Measurements from ENCODE around the gene TMEM141. TPM values are rescaled to one million over a fixed set of nuclear protein-coding genes. Genes with fewer than 3 reads are reported as not detected.
A peak's percentile ranks its signal among the peaks of the same experiment; 100 is the strongest.
"Not testable (repeated sequence)": the region's sequence is repeated elsewhere in the genome, so short reads cannot be mapped to it uniquely, and the experiment has no call there.

TMEM141 gene
- total RNA-seq, 4 donors from 2014 or later, result 179 to 392 (median 224) TPM

DNA sequence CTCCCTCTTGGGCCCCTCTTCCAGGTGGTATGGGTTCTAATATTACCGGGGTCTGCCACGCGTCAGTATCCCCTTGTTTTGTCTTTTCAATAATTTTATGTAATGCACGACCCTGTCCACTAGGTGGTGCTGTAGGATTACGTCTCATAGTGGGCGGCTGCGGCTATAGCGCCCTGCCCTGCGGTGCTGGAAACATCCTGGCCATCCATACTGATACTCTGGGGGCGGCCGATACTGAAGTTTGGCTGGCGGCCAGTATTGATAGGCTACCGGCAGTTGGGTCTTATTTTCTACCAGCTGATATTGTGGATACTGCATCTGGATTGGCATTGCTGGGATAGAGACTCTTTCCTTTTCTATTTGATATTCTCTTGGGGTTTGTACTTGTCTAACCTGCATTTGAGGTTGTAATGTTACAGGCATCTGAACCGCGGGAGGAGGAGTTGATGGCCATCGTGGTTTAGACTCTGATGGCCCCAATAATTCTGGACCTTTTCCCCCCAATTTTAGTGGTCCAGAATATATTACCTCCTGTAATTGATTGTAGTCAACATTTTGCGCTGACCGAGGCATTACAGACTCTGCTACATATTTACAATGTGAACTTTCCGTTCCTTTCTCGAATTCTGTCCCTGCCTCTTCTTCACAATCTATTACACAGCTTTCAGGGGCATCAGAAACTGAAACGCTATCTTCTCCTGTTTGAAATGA lies 3.3 kb upstream of the TMEM141 start:
- intact Hi-C loops (cut with DNase I; ENCODE audit: low total_unique reads), result loop anchor here (2.0 kb wide), 1 partner anchor 247 kb away; no protein-coding TSS in a partner anchor
- 10 to 28% methylated on average over 8 to 21 of the region's 21 CpGs for WGBS, 2 donors (ENCODE audit: low coverage in 1 of 2)
- DNase-seq, result peak; percentile 77
- Histone ChIP-seq H3K36me3 (no peaks in the 10 kb centered on the region), H3K4me3 (peak overlapping the region in 2 of 4 donors; percentile 7 to 33), H3K4me1 (peaks cover 19 to 46% (median 36%) of the 10 kb centered on the region in 4 donors), H3K27me3 (no peaks in the 10 kb centered on the region), H3K9me3 (no peaks in the 10 kb centered on the region), H3K27ac (peak overlapping the region; percentile 95 to 99 (median 96))
- no peak for TF ChIP-seq EP300 (IDR thresholded peaks at IDR 0.05; ENCODE audit: low read depth)
- TF ChIP-seq, protein P1, sequence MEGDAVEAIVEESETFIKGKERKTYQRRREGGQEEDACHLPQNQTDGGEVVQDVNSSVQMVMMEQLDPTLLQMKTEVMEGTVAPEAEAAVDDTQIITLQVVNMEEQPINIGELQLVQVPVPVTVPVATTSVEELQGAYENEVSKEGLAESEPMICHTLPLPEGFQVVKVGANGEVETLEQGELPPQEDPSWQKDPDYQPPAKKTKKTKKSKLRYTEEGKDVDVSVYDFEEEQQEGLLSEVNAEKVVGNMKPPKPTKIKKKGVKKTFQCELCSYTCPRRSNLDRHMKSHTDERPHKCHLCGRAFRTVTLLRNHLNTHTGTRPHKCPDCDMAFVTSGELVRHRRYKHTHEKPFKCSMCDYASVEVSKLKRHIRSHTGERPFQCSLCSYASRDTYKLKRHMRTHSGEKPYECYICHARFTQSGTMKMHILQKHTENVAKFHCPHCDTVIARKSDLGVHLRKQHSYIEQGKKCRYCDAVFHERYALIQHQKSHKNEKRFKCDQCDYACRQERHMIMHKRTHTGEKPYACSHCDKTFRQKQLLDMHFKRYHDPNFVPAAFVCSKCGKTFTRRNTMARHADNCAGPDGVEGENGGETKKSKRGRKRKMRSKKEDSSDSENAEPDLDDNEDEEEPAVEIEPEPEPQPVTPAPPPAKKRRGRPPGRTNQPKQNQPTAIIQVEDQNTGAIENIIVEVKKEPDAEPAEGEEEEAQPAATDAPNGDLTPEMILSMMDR (IDR thresholded peaks at IDR 0.05), result peak; percentile 85 to 94 (median 89)
- in situ Hi-C loops (cut with MboI; ENCODE audit: low pct_ligation_motif_present in 1 of 4, low pct_unique_long_range_greater_than_20kb in 1 of 4, low sequenced_read_pairs in 3 of 4), result loop anchor here (10.0 to 25.0 kb wide), 3 partner anchors 247 to 257 kb away; partner anchors contain the start of genes FUT7 (in 3 of the 4), NPDC1 (in 3 of the 4) and ABCA2 (in 2 of the 4)

DNA sequence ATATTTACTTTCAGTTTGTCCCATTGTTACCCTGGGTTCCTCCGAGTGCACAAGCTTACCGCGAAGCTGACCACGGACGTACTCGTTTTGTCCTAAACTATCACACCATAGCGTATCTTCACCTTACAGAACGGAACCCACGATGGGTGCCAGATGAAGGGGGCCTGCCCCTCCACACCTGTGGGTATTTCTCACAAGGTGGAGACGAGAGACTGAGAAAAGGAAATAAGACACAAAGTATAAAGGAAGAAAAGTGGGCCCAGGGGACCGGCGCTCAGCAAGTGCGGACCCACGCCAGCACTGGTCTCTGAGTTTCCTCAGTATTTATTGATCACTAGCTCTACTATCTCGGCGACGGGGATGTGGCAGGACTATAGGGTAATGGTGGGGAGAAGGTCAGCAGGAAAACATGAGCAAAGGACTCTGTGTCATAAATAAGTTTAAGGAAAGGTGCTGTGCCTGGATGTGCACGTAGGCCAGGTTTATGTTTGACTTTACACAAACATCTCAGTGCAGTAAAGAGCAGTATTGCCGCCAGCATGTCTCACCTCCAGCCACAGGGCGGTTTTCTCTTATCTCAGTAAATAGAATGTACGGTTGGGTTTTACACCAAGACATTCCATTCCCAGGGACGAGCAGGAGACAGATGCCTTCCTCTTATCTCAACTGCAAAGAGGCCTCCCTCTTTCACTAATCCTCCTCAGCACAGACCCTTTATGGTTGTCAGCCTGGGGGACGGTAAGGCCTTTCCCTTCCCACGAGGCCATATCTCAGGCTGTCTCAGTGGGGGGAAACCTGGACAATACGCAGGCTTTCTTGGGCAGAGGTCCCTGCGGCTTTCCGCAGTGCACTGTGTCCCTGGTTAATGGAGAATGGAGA lies 2.3 kb upstream of the TMEM141 start:
- peaks cover 19 to 57% (median 46%) of the 10 kb centered on the region in 4 donors for H3K4me1 ChIP-seq
- TF ChIP-seq, protein P1 (IDR thresholded peaks at IDR 0.05), result peak in 1 of 5 experiments; percentile 27
- peak; percentile 47 for TF ChIP-seq POLR2A (IDR thresholded peaks at IDR 0.05)
- peak; percentile 23 to 49 (median 49) for TF ChIP-seq POLR2AphosphoS5 (IDR thresholded peaks at IDR 0.05)
- intact Hi-C loops (cut with DNase I; ENCODE audit: low total_unique reads); H3K27me3 ChIP-seq; H3K36me3 ChIP-seq; H3K9me3 ChIP-seq: not testable (repeated sequence)
- in situ Hi-C loops (cut with MboI; ENCODE audit: low pct_ligation_motif_present in 1 of 4, low pct_unique_long_range_greater_than_20kb in 1 of 4, low sequenced_read_pairs in 3 of 4), result loop anchor here (10.0 to 25.0 kb wide), 3 partner anchors 246 to 256 kb away; partner anchors contain the start of genes FUT7 (in 3 of the 4), NPDC1 (in 3 of the 4) and ABCA2 (in 2 of the 4)
- WGBS, 2 donors (ENCODE audit: low coverage in 1 of 2), result 25 to 50% methylated on average over 13 to 27 of the region's 27 CpGs
- peak; percentile 63 for DNase-seq
- peak overlapping the region in 2 of 4 donors; percentile 7 to 33 for H3K4me3 ChIP-seq
- H3K27ac ChIP-seq, result peak overlapping the region; percentile 95 to 99 (median 96)

DNA sequence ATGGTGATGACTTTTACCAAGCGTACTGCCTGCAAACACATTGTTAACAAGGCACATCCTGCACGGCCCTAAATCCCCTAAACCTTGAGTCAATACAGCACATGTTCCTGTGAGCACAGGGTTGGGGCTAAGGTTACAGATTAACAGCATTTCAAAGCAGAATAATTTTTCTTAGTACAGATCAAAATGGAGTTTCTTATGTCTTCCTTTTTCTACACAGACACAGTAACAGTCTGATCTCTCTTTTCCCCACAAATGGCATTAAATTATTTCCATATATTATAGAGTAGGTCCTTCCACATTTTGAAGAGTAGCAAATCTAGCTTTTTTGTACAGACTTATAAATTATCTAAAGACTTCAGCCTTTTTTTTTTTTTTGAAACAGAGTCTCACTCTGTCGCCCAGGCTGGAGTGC lies 1.6 kb upstream of the TMEM141 start:
- intact Hi-C loops (cut with DNase I; ENCODE audit: low total_unique reads), result no loop called here
- in situ Hi-C loops (cut with MboI; ENCODE audit: low pct_ligation_motif_present in 1 of 4, low pct_unique_long_range_greater_than_20kb in 1 of 4, low sequenced_read_pairs in 3 of 4), result loop anchor here (10.0 to 25.0 kb wide), 3 partner anchors 245 to 255 kb away; partner anchors contain the start of genes FUT7 (in 3 of the 4), NPDC1 (in 3 of the 4) and ABCA2 (in 2 of the 4)
- Histone ChIP-seq H3K27ac (peak overlapping the region; percentile 95 to 99 (median 96)), H3K36me3 (no peaks in the 10 kb centered on the region), H3K9me3 (no peaks in the 10 kb centered on the region), H3K27me3 (no peaks in the 10 kb centered on the region), H3K4me3 (no peak overlapping the region), H3K4me1 (peaks cover 19 to 57% (median 48%) of the 10 kb centered on the region in 4 donors)
- TF ChIP-seq POLR2A (IDR thresholded peaks at IDR 0.05) (no peak), EP300 (IDR thresholded peaks at IDR 0.05; ENCODE audit: low read depth) (no peak), POLR2AphosphoS5 (IDR thresholded peaks at IDR 0.05) (no peak)
- TF ChIP-seq, protein P1 (IDR thresholded peaks at IDR 0.05), result no peak
- DNase-seq, result no peak
- WGBS, 2 donors (ENCODE audit: low coverage in 1 of 2), result 23 to 57% methylated on average over 2 to 3 of the region's 3 CpGs
